HG02610 (cell line): ENCODE data around the gene MCM7.
A peak's percentile ranks its signal among the peaks of the same experiment; 100 is the strongest.
"Not testable (repeated sequence)": the region's sequence is repeated elsewhere in the genome, so short reads cannot be mapped to it uniquely, and the experiment has no call there.

ENCODE experiments used
- ATAC-seq: cut with Tn5 transposase; IDR thresholded peaks from one replicate; pipeline ENCODE4 v1.9.1; 2021; ENCODE audit warnings: mild to moderate bottlenecking, moderate library complexity; ENCODE audit not compliant: unreplicated experiment

MCM7 gene

GRCh38 chr7:100101016-100101862, at the start of gene MCM7, which contains the start of gene AP4M1:
TSS of gene MCM7 (minus strand) at chr7:100101397. CDS start at chr7:100101294, 103 bp downstream.
TSS of gene AP4M1 (plus strand) at chr7:100101643. CDS start at chr7:100101715, 72 bp downstream.
- ATAC-seq, result peak; percentile 90

GRCh38 chr7:100148559-100149328, 47.5 kb upstream of the MCM7 start, which contains the start of gene LAMTOR4:
TSS of gene LAMTOR4 (plus strand) at chr7:100148918. CDS start at chr7:100148973, 55 bp downstream.
- ATAC-seq, result peak; percentile 97

DNA sequence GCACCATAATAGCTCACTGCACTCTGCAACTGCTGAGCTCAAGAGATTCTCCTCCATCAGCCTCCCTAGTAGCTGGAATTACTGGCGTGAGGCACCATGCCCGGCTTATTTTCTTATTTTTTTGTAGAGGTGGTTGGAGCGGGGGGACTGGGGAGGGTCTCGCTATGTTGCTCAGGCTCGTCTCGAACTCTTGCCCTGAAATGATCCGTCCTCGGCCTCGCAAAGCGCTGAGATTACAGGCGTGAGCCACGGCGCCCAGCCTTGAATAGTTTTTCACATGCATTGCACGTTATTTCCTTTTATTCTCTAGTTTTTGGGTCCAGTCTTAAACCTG, 47.0 kb upstream of the MCM7 start:
- no peak for ATAC-seq

GRCh38 chr7:100147278-100147677, 46.1 kb upstream of the MCM7 start:
- no peak for ATAC-seq

DNA sequence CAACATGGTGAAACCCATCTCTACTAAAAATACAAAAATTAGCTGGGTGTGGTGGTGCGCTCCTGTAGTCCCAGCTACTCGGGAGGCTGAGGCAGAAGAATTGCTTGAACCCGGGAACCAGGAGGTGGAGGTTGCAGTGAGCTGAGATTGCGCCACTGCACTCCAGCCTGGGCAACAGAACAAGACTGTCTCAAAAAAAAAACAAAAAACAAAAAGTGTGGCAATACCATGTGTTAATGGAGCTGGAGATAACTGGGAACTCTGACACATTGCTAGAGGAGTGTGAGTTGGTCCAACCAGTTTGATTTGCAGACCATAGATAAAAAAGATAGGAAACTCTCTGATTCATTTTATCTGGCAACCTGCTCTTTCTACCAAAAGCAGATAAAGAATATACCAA, 45.2 kb upstream of the MCM7 start:
- not testable (repeated sequence) for ATAC-seq

GRCh38 chr7:100142461-100142860, 41.3 kb upstream of the MCM7 start:
- ATAC-seq, result no peak

DNA sequence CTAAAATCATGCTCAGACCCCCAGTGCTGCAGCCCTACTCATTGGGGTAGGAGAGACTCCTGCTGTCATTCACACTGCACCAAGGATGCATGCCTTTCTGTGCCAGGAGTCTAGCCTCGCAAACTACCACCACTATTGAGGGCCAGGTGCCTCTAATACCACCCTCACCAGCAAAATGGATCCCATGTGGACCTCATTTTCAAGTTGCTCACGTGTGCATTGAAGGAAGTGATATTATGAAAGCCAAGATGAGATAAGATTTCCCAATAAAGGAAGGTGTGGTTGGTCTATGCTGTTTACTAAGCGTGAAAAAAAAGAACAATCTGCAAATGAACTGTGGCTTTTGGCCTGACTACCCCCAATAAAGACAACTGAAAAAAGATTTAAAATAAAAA, 40.4 kb upstream of the MCM7 start:
- ATAC-seq, result no peak

DNA sequence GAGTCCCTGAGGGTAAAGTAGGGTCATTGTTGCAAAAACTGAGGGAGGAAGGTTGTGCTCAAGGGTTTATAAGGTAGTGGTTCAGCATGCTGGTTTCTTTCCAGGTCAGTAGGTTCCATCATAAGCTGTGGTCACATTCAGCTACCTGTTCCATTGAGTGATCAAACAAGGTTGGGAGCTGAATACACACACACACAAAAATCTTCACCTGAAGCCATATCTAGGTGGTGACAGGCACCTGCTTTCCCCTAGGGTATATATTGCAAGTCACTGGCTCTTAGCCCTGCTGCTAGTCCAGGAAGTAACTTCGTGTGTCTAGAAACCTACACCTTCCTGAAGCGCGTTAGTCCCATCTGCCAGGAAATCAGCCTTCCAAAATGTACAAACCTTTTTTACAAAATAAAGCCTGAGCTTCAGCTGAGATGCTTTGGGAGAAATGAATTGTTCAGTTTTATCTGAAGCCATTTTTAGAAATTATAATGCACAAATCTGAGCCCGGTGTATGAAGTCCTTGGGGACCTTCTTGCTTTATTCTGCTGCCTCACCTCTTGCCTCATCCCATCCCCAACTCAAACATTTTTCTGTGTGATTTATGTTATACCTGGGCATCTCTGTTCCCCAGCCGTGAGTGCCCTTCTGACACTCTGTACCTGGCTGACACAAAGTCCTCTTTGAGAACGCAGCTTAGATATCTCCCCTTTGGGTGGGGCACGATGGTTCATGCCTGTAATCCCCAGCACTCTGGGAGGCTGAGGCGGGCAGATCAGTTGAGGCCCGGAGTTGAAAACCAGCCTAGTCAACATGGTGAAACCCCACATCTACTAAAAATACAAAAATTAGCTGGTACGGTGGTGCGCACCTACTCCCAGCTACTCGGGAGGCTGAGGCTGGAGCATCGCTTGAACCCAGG, 36.9 kb upstream of the MCM7 start:
- ATAC-seq, result no peak

GRCh38 chr7:100132697-100133151, 31.5 kb upstream of the MCM7 start:
- peak; percentile 73 for ATAC-seq

DNA sequence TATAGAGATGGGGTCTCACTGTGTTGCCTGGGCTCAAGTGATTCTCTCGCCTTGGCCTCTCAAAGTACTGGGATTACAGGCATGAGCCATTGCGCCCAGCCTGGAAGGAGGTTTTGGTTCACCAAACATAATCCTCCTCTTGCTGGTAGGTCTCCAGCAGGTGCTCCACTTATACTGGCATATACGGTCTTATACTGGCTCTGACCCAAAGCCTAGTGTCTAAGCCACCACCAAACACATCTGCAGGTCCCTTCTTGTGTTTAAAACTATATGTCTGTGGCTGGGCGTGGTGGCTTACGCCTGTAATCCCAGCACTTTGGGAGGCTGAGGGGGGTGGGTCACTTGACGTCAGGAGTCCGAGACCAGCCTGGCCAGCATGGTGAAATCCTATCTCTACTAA, 30.9 kb upstream of the MCM7 start:
- ATAC-seq, result no peak

DNA sequence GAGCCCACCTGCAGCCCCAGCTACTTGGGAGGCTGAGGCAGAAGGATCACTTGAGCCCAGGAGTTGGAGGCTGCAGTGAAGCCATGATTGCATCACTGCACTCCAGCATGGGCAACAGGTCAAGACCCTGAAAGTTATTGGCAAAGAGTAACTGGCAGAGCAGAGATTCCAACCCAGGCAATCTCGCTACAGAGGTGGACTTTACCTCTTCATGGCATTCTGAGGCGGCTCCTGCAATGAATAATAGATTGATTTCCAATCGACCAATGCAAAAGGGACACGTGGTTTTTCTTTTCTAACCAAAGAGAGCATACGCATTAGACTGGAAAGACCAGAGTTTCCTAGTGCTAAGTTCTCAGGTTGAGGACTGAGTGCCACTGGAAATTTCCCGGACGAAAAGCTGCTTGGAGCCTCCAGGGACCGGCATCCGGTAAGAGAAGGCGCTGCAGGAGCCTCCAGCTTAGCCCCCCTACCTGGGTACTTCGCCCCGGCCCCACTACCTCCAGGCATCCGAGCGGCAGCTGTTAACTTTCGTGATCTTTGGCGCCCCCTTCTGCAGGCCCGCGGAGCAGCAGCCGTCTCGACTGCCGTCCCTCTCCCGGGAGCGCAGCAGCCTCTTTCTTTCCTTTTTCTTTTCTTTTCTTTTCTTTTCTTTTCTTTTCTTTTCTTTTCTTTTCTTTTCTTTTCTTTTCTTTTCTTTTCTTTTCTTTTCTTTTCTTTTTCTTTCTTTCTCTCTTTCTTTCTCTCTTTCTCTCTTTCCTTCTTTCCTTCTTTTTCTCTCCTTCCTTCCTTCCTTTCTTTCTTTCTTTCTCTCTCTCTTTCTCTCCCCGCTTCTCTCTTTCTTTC, 29.6 kb upstream of the MCM7 start:
- no peak for ATAC-seq

GRCh38 chr7:100130220-100130607, 29.0 kb upstream of the MCM7 start:
- not testable (repeated sequence) for ATAC-seq

DNA sequence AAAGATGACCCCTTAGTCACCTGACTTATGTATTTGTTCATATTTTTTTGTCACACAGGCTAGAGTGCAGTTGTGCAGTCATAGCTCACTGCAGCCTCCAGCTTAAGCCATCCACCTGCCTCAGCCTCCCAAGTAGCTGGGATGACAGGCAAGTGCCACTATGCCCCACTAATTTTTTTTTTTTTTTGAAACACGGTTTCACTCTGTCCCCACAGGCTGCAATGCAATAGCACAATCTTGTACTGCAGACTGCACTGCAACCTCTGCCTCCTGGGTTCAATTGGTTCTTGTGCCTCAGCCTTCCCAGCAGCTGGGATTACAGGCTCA, 27.4 kb upstream of the MCM7 start:
- ATAC-seq, result no peak

DNA sequence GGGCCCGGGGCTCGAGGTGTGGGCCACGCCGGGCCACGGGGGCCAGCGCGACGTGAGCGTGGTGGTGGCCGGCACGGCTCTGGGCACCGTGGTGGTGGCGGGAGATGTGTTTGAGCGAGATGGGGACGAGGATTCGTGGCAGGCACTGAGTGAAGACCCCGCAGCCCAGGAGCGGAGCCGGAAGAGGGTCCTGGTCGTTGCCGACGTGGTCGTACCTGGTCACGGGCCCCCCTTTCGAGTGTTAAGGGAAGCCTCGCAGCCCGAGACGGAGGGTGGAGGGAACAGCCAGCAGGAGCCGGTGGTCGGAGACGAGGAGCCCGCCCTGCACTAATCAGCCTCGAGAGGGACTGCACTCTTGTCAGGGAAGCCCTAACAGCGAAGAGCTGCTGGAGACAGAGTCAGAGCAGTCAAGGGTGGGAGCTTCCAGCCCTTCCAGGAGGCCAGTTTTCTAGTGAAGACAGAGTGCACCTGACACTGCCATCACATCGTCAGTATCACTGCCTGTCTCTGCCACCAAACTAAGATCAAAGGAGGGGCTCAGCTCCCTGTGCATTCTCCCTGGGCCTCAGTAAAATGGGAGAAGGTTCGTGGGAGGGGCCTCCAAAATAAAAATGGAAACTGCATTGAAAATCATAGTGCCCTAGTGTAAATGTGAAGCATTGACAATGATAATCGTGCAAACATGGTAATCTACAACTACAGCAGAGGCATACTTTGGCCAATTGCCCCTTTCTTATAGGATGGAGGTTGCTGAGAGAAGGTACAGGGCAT, 26.9 kb upstream of the MCM7 start:
- no peak for ATAC-seq

GRCh38 chr7:100126931-100127865, 26.0 kb upstream of the MCM7 start, which contains the start of gene MBLAC1:
TSS of gene MBLAC1 (plus strand) at chr7:100126967. CDS start at chr7:100127396, 429 bp downstream.
- peak; percentile 61 for ATAC-seq

DNA sequence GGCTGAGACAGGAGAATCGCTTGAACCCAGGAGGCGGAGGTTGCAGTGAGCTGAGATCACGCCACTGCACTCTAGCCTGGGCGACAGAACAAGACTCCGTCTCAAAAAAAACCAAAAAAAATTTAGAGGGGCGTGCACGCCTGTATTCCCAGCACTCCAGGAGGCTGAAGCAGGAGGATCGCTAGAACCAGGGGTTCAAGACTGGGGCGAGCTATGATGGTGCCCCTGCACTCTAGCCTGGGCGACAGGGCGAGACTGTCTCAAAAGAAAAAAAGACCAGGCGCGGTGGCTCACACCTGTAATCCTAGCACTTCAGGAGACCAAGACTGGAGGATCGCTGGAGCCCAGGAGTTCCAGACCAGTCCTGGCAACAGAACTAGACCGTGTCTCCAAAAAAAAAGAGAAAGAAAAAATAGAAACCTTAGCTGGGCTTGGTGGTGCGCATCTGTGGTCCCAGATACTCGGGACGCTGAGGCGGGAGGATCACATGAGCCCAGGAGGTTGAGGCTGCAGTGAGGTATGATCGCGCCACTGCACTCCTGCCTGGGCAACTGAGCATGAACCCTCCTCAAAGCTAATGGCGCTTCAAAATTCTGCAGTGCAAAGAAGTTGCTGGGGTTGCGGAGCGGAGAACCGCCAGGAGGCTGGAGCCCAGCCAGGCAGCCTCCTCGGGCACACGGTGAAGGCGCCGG, 25.2 kb upstream of the MCM7 start:
- ATAC-seq, result peak; percentile 28
